ENCODE results near the gene DDX42.

GRCh38 chr17:63735691-63736090 lies 38.3 kb upstream of the DDX42 start:
- TF ChIP-seq CTCF (IDR thresholded peaks at IDR 0.05) (no peak), POLR2A (IDR thresholded peaks at IDR 0.05; ENCODE audit: low read depth) (no peak), POLR2AphosphoS5 (IDR thresholded peaks at IDR 0.05) (no peak)

All from esophagus muscularis mucosa (tissue), 3 donors.